ENCODE data around the gene OR2B6.

- TF ChIP-seq CTCF (conservative IDR thresholded peaks at IDR 0.05; ENCODE audit: low read length) (no peak), EZH2phosphoT487 (IDR thresholded peaks at IDR 0.05; ENCODE audit: borderline replicate concordance) (no peak)
These were observed 32.9 kb upstream of the OR2B6 start for GRCh38 chr6:27924179-27924578.
